ENCODE results near the gene RAB11FIP4. TPM values are rescaled to one million over a fixed set of nuclear protein-coding genes. Genes with fewer than 3 reads are reported as not detected.

Gene RAB11FIP4
- total and polyA plus RNA-seq, 10 of the 15 experiments (the other 5 are each of a cell fraction or from before 2014, with no cell fraction given), result 1.4 to 27.0 (median 17.6) TPM

DNA sequence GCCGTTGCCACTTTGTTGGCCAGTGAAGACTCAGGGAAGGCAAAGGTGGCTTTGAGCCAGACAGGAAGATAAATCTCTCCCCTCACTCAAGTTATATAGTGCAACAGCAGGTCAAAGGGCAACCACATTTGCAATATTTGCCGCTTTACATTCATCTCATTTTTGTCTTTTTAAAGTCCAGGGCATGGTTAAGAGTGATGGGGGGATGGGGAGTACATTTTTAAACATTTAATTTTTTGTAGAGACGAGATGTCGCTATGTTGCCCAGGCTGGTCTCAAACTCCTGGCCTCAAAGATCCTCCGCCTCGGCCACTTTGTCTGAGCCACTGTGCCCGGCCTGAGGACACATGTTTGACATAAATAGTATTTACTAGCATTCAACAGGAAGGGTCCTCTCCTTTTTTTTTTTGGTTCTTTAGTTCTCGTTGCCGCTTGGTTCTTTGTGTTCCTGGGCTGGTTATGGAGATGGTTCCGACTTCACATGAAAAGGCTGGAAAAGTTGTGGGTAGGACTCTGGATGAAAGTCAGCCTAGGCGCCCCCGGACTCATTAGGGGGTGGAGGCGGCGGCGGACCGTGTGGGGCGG is 95.7 kb downstream of the RAB11FIP4 start:
- SMC1A ChIA-PET (ENCODE audit: uncharacterized antibody, unreplicated experiment), result interaction anchor here (1.0 to 2.4 kb wide), 8 partner anchors 14 to 97 kb away, joined by 3 to 6 read pairs (median 4); no protein-coding TSS in a partner anchor
- ATAC-seq (no peak), FAIRE-seq (no peak), DNase-seq (ENCODE audit: low read depth, low spot score) (no peak)
- no peaks in the 10 kb centered on the region for H3K9me3 ChIP-seq (replicated peaks; ENCODE audit: control insufficient read depth, insufficient read depth, low read length)
- POLR2A ChIA-PET, result interaction anchor here (0.6 to 3.3 kb wide), 11 partner anchors 8 to 175 kb away, joined by 3 to 30 read pairs (median 4); no protein-coding TSS in a partner anchor
- in situ Hi-C loops (cut with MboI) (no loop called here), intact Hi-C loops (cut with micrococcal nuclease; ENCODE audit: unreplicated experiment) (no loop called here)
- no peaks in the 10 kb centered on the region for H4K20me1 ChIP-seq (ENCODE audit: control insufficient read depth, insufficient read depth)
- H3K36me3 ChIP-seq (ENCODE audit: control insufficient read depth in 2 of 2, insufficient read depth in 2 of 2, low read length in 1 of 2), result no peaks in the 10 kb centered on the region; a peak in 1 of 4 replicates
- peak overlapping the region; percentile 64 for H2AFZ ChIP-seq (ENCODE audit: control insufficient read depth, low read depth, low read length)
- no TSS peak for BruUV-seq (replicated peaks)
- H3K4me1 ChIP-seq (ENCODE audit: control insufficient read depth, insufficient read depth, low read length), result peaks cover 34% of the 10 kb centered on the region
- no peak overlapping the region for H3K27ac ChIP-seq (ENCODE audit: control insufficient read depth, insufficient read depth)
- TF ChIP-seq, protein P1, sequence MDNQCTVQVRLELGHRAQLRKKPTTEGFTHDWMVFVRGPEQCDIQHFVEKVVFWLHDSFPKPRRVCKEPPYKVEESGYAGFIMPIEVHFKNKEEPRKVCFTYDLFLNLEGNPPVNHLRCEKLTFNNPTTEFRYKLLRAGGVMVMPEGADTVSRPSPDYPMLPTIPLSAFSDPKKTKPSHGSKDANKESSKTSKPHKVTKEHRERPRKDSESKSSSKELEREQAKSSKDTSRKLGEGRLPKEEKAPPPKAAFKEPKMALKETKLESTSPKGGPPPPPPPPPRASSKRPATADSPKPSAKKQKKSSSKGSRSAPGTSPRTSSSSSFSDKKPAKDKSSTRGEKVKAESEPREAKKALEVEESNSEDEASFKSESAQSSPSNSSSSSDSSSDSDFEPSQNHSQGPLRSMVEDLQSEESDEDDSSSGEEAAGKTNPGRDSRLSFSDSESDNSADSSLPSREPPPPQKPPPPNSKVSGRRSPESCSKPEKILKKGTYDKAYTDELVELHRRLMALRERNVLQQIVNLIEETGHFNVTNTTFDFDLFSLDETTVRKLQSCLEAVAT (IDR thresholded peaks at IDR 0.05), result peak; percentile 55
- TF ChIP-seq, protein P2, sequence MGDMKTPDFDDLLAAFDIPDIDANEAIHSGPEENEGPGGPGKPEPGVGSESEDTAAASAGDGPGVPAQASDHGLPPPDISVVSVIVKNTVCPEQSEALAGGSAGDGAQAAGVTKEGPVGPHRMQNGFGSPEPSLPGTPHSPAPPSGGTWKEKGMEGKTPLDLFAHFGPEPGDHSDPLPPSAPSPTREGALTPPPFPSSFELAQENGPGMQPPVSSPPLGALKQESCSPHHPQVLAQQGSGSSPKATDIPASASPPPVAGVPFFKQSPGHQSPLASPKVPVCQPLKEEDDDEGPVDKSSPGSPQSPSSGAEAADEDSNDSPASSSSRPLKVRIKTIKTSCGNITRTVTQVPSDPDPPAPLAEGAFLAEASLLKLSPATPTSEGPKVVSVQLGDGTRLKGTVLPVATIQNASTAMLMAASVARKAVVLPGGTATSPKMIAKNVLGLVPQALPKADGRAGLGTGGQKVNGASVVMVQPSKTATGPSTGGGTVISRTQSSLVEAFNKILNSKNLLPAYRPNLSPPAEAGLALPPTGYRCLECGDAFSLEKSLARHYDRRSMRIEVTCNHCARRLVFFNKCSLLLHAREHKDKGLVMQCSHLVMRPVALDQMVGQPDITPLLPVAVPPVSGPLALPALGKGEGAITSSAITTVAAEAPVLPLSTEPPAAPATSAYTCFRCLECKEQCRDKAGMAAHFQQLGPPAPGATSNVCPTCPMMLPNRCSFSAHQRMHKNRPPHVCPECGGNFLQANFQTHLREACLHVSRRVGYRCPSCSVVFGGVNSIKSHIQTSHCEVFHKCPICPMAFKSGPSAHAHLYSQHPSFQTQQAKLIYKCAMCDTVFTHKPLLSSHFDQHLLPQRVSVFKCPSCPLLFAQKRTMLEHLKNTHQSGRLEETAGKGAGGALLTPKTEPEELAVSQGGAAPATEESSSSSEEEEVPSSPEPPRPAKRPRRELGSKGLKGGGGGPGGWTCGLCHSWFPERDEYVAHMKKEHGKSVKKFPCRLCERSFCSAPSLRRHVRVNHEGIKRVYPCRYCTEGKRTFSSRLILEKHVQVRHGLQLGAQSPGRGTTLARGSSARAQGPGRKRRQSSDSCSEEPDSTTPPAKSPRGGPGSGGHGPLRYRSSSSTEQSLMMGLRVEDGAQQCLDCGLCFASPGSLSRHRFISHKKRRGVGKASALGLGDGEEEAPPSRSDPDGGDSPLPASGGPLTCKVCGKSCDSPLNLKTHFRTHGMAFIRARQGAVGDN (IDR thresholded peaks at IDR 0.05), result no peak
- RAD21 ChIA-PET (ENCODE audit: unreplicated experiment), result interaction anchor here (0.8 to 3.6 kb wide), 17 partner anchors 11 to 178 kb away, joined by 3 to 37 read pairs (median 4); partner anchors contain the start of gene EVI2B
- peak overlapping the region; percentile 30; the same call in 1 of the 2 replicates for H3K9ac ChIP-seq (ENCODE audit: control insufficient read depth, insufficient read depth, low read length)
- peak overlapping the region; percentile 68 for H3K4me3 ChIP-seq
- H3K79me2 ChIP-seq (ENCODE audit: control insufficient read depth, insufficient read depth, low read length), result peaks cover 15% of the 10 kb centered on the region
- CTCF ChIA-PET, result interaction anchor here (1.0 to 3.7 kb wide), 8 partner anchors 12 to 171 kb away, joined by 3 to 23 read pairs (median 4); no protein-coding TSS in a partner anchor
- WGBS (ENCODE audit: insufficient coverage, insufficient replicate concordance, low lambda C conversion rate, missing lambda C conversion rate), result 13% methylated on average over 16 of the region's 17 CpGs
- no peaks in the 10 kb centered on the region for H3K27me3 ChIP-seq (replicated peaks in 1 of 2; ENCODE audit: control insufficient read depth in 2 of 2, insufficient read depth in 2 of 2, low read length in 1 of 2)
- H3K4me2 ChIP-seq (ENCODE audit: control insufficient read depth, insufficient read depth), result peak overlapping the region; percentile 85
